Spinal cord (tissue), 10 donors: ENCODE results near the gene NPTX1. TPM values are rescaled to one million over a fixed set of nuclear protein-coding genes. Genes with fewer than 3 reads are reported as not detected.

ENCODE experiments used
- DNase-seq, 6 donors: peaks; one replicate each; pipeline versions ENCODE4 v3.0.0 to v3.0.0-alpha.2; 2013 to 2015; ENCODE audit warnings: low spot score in 6 of 6, low read depth in 4 of 6
- H3K27ac ChIP-seq: one replicate; pipeline ENCODE4 v1.5.1; 2013; ENCODE audit warnings: low read depth, low read length, control low read depth
- H3K27me3 ChIP-seq: one replicate; pipeline ENCODE4 v1.6.1; 2013; ENCODE audit warnings: low read length; ENCODE audit not compliant: control insufficient read depth, insufficient read depth
- H3K36me3 ChIP-seq: one replicate; pipeline ENCODE4 v1.6.1; 2013; ENCODE audit warnings: low read length; ENCODE audit not compliant: control insufficient read depth, insufficient read depth
- H3K4me1 ChIP-seq: one replicate; pipeline ENCODE4 v1.6.1; 2013; ENCODE audit warnings: low read length; ENCODE audit not compliant: control insufficient read depth, insufficient read depth
- H3K4me3 ChIP-seq: one replicate; pipeline ENCODE4 v1.5.1; 2013; ENCODE audit warnings: low read depth, low read length, control low read depth
- H3K9me3 ChIP-seq: one replicate; pipeline ENCODE4 v1.6.1; 2013; ENCODE audit warnings: low read length; ENCODE audit not compliant: control insufficient read depth, insufficient read depth
- WGBS: methylation state at CpG from one replicate; pipeline ENCODE4 v1.1.5; 2013; ENCODE audit warnings: missing lambda C conversion rate; ENCODE audit not compliant: insufficient coverage; 5-methylcytosine and 5-hydroxymethylcytosine counted together
- polyA plus RNA-seq, 2 donors: library from polyadenylated mRNA; unstranded; fragments of 120-200 nt; gene quantifications; one replicate each; pipeline ENCODE4 v1.2.1, GENCODE V29; 2013; ENCODE audit not compliant: insufficient read length in 2 of 2
- total RNA-seq, 2 donors: library from RNA; depleted of rRNA in 1 of 2; stranded (reverse); fragments of 120-200 nt in 1 of 2; fragments of >200 nt in 1 of 2; gene quantifications; one replicate each; pipeline versions ENCODE4 v1.2.3 to v1.2.4, GENCODE V29; 2013 to 2014
- donor health status: healthy.

The NPTX1 gene
- total and polyA plus RNA-seq, 4 donors: 6.7 to 23.5 (median 19.9) TPM

DNA sequence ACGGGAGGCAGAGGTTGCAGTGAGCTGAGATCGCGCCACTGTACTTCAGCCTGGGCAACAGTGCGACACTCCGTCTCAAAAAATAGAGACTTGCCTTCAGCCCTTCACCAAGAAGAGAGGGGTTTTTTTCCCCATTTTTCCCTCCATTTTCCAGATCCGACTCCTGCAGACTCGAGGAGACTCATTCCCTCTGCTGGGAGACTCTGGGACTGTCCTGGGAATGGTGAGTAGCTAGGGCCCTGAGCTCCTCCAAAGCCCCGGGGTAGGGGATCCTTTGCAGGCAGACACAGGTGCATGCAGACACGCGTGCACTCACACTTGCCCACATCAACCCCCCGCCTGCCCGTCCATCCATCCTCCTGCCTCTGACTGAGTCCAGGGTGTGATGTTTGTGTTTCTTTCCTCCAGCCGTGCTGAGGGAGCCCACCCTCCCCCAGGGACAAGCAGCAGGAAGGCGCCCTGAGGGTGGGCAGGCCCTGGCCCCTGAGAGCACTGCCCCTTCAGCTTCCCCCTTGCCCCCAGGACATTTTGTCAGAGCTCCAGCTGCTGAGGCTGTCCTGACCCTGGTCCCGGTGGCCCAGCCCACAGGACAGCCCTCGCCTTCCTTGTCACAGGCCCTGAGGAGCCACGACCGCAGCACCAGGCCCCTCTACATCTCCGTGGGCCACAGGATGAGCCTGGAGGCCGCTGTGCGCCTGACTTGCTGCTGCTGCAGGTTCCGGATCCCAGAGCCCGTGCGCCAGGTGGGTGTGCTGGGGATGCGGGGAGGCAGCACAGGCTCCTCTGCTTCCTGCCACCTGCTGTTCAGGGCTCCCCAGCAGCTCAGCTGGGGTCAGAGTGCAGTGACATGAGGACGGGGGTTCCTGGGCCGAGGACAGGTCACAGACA, 51.3 kb downstream of the NPTX1 start:
- H3K4me3 ChIP-seq: no peak overlapping the region
- no peaks in the 10 kb centered on the region for H3K27me3 ChIP-seq
- no peak for DNase-seq
- 84% methylated on average over 19 of the region's 27 CpGs for WGBS
- H3K4me1 ChIP-seq: peaks cover 8% of the 10 kb centered on the region
- H3K9me3 ChIP-seq: no peaks in the 10 kb centered on the region
- peaks cover 67% of the 10 kb centered on the region for H3K36me3 ChIP-seq
- H3K27ac ChIP-seq: no peak overlapping the region

DNA sequence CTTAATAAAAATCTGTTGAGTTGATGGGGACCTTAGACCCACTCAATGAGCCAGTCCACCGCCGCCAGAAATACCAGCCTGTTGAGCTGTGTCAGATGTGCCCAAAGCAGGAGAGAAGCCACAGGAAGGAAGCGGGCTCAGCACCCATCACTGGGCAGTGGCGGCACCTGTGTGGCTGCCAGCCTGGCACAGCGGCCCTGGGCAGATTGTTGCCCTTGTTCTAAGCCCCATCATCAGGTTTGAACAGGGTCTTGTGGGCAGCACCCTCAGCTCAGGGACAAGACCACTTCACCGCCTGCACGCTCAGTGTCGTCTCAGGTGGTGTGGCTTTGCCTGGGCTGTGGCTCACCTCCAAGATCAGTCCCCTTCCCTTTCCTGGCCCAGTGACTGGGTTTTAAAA, 52.1 kb downstream of the NPTX1 start:
- WGBS: 93% methylated on average over 6 of the region's 8 CpGs
- Histone ChIP-seq H3K27me3 (no peaks in the 10 kb centered on the region), H3K4me3 (no peak overlapping the region), H3K4me1 (peaks cover 8% of the 10 kb centered on the region), H3K36me3 (peaks cover 65% of the 10 kb centered on the region), H3K9me3 (no peaks in the 10 kb centered on the region), H3K27ac (no peak overlapping the region)
- DNase-seq: no peak

DNA sequence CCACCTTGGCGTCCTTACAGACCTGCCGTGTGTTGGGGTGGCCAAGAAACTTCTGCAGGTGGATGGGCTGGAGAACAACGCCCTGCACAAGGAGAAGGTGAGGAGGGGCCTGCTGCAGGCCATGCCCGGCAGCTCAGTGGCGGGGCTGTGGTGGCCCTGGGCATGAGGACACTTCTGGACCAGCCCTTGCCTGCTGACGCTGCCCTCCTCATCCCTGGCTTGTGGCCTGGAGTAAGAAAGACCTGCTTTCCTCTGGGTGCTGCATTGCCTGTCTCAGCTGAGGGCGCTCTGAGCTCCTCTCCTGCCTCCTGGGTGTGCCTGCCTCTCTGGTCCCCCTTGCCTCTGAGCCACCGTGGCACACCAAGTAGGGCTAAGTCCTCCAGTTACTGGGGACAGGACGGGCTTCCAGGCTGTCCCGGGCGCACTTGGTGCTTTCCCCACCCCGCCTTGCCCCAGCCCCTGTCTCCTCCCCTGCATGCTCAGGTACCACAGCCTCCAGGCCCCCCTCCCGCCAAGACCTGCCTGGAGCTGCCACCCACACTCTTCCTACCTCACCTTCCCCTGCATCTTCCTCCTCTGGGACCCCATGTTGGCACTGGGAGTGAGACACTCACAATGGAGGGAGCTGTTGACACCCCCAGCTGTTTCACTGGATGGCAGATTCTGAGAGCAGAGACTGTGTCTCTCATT, 52.7 kb downstream of the NPTX1 start:
- Histone ChIP-seq H3K27me3 (no peaks in the 10 kb centered on the region), H3K9me3 (no peaks in the 10 kb centered on the region), H3K4me1 (peaks cover 8% of the 10 kb centered on the region), H3K36me3 (peaks cover 65% of the 10 kb centered on the region), H3K27ac (no peak overlapping the region), H3K4me3 (no peak overlapping the region)
- 75% methylated on average over 12 of the region's 13 CpGs for WGBS
- no peak for DNase-seq

DNA sequence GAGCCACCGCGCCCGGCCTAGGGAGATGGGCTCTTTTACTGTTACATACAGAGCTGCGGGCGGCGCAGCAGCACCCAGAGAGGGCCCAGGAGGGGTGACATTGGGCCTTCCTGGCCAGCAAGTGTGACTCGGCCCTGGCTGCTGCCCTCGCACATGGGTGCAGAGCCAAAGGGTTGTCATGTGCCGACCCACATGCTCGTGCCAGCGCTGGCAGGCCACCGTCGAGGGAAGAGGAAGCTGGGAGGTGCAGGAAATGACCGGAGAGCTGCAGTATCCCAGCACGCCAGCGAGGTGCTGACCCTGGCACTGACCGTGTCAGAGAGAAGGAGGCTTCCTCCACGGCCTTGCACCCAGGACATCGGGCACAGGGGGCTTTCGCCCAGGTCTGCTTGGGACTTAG, 53.4 kb downstream of the NPTX1 start:
- H3K4me3 ChIP-seq: no peak overlapping the region
- no peak overlapping the region for H3K27ac ChIP-seq
- H3K27me3 ChIP-seq: no peaks in the 10 kb centered on the region
- WGBS: 92% methylated on average over 20 of the region's 20 CpGs
- H3K9me3 ChIP-seq: no peaks in the 10 kb centered on the region
- H3K4me1 ChIP-seq: peaks cover 8% of the 10 kb centered on the region
- no peak for DNase-seq
- H3K36me3 ChIP-seq: peaks cover 59% of the 10 kb centered on the region

DNA sequence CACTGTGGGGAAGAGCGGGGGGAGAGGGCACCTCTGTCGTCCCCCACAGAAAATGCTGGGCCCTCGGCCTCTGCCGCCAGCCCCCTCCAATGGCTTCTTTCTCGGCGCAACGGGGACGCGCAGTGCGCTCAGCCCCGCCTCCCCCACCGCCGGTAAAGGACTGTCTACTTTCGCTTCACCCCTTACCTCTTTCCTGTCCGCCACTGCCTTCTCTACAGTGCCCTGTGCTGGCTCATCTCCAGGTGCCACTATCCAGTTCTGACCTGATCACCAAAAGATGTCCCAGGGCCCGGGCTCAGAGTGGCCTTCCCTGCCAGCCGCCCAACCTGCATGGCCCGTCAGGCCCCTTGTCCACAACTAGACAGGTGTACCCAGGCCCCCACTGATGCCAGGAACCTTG, 54.1 kb downstream of the NPTX1 start:
- Histone ChIP-seq H3K36me3 (peaks cover 59% of the 10 kb centered on the region), H3K4me3 (no peak overlapping the region), H3K27ac (no peak overlapping the region), H3K27me3 (no peaks in the 10 kb centered on the region), H3K4me1 (peaks cover 8% of the 10 kb centered on the region), H3K9me3 (no peaks in the 10 kb centered on the region)
- DNase-seq: no peak
- 81% methylated on average over 18 of the region's 18 CpGs for WGBS

DNA sequence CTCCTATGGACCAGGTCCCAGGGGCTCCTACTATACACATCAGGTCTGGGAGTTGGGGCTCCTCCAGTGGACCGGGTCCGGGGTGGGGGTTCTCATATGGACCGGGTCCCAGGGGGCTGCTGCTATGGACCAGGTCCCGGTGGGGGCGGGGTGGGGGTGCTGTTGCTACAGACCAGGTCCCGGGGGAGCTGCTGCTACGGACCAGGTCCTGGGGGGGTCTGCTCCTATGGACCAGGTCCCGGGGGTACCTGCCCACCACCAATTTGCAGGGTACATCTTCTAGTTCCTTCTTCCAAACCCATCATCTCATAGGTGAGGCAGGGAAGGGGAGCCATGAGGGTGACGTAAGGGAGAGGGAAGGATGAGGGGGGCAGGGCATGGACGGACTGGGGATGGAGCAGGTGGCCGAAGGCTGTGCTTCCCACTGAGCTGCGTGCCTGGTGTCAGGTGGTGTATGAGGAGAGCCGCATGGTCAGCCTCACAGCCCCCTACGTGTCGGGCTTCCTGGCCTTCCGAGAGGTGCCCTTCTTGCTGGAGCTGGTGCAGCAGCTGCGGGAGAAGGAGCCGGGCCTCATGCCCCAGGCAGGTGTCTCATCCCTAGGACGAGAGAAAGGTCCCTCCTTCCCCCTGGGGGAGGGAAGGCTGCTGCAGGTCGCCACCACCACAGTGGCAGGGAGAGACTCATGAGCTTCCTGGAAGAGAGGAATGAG, 54.9 kb downstream of the NPTX1 start:
- Histone ChIP-seq H3K27ac (no peak overlapping the region), H3K9me3 (no peaks in the 10 kb centered on the region), H3K27me3 (no peaks in the 10 kb centered on the region), H3K36me3 (peaks cover 63% of the 10 kb centered on the region), H3K4me3 (no peak overlapping the region), H3K4me1 (peaks cover 1% of the 10 kb centered on the region)
- no peak for DNase-seq
- WGBS: 69% methylated on average over 12 of the region's 20 CpGs

DNA sequence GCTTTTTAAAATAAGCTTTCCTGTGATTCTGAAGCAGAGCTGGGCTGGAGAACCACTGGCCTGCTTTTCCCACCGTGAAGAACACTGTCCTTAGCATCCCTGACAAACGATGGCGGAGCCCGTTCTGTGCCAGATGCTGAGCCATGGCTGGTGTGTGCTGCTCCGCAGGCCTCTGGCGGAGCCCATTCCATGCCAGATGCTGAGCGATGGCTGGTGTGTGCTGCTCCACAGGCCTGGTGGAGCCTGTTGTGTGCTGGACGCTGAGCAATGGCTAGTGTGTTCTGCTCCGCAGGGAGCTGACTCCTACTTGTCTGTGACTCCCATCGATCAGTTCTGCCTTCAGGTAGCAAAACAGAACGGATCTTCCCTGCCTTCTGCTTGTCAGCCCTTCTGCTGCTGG, 57.2 kb downstream of the NPTX1 start:
- WGBS: 72% methylated on average over 11 of the region's 11 CpGs
- no peak for DNase-seq
- Histone ChIP-seq H3K27ac (no peak overlapping the region), H3K4me1 (peaks cover 17% of the 10 kb centered on the region), H3K27me3 (no peaks in the 10 kb centered on the region), H3K36me3 (peaks cover 54% of the 10 kb centered on the region), H3K4me3 (no peak overlapping the region), H3K9me3 (no peaks in the 10 kb centered on the region)

DNA sequence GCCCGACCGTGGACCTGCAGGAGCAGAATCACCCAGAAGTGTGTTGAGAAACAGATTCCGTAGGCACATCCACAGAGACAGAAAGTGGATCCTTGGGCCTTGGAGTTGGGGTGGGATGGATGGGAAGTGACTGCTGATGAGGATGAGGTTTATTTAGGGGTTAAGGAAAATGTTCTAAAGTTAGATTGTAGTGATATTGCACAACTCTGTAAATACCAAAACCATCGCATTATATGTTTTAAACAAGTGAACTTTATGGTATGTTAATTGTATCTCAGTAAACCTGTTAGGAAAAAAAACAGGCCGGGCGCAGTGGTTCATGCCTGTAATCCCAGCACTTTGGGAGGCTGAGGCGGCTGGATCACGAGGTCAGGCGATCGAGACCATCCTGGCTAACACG, 57.8 kb downstream of the NPTX1 start:
- H3K36me3 ChIP-seq: peaks cover 50% of the 10 kb centered on the region
- 97% methylated on average over 10 of the region's 11 CpGs for WGBS
- H3K4me3 ChIP-seq: no peak overlapping the region
- no peaks in the 10 kb centered on the region for H3K27me3 ChIP-seq
- H3K9me3 ChIP-seq: no peaks in the 10 kb centered on the region
- H3K4me1 ChIP-seq: peaks cover 24% of the 10 kb centered on the region
- H3K27ac ChIP-seq: no peak overlapping the region
- DNase-seq: no peak
